Hematopoietic multipotent progenitor cell treated with erythropoietin and hydrocortisone succinate and interleukin-3 and kit ligand, for 17 days (in vitro differentiated cells): ENCODE results near the gene CLEC17A.
A peak's percentile ranks its signal among the peaks of the same experiment; 100 is the strongest.
"Not testable (repeated sequence)": the region's sequence is repeated elsewhere in the genome, so short reads cannot be mapped to it uniquely, and the experiment has no call there.

Experiments used
- DNase-seq: peaks from one replicate; pipeline ENCODE4 v3.0.0-alpha.2; 2015; ENCODE audit warnings: low spot score

The CLEC17A gene

GRCh38 chr19:14559916-14560775 lies 22.7 kb upstream of the CLEC17A start:
- DNase-seq = no peak

GRCh38 chr19:14560776-14561108 lies 22.1 kb upstream of the CLEC17A start:
- DNase-seq = no peak

GRCh38 chr19:14561249-14561648 lies 21.6 kb upstream of the CLEC17A start:
- no peak for DNase-seq

- DNase-seq = no peak
These were observed 21.0 kb upstream of the CLEC17A start for GRCh38 chr19:14561847-14562351.

GRCh38 chr19:14562660-14563589 lies 20.0 kb upstream of the CLEC17A start:
- no peak for DNase-seq

- DNase-seq = no peak
These were observed 19.3 kb upstream of the CLEC17A start for GRCh38 chr19:14563590-14563926.

- DNase-seq = peak; percentile 13
These were observed 18.8 kb upstream of the CLEC17A start for GRCh38 chr19:14563989-14564651.

GRCh38 chr19:14564652-14565297 lies 18.1 kb upstream of the CLEC17A start:
- not testable (repeated sequence) for DNase-seq

GRCh38 chr19:14565298-14565679 lies 17.6 kb upstream of the CLEC17A start:
- no peak for DNase-seq

GRCh38 chr19:14565765-14566711 lies 16.8 kb upstream of the CLEC17A start:
- no peak for DNase-seq

GRCh38 chr19:14566712-14567077 lies 16.2 kb upstream of the CLEC17A start:
- DNase-seq = no peak

GRCh38 chr19:14567079-14567478 lies 15.8 kb upstream of the CLEC17A start:
- no peak for DNase-seq

GRCh38 chr19:14570864-14571527 lies 11.9 kb upstream of the CLEC17A start:
- no peak for DNase-seq

- peak; percentile 94 for DNase-seq
These were observed 11.0 kb upstream of the CLEC17A start, which contains the start of gene NDUFB7 for GRCh38 chr19:14571695-14572490. Gene NDUFB7, minus strand, starts transcription at chr19:14572066. Its CDS starts 66 bp downstream, at chr19:14572000.

GRCh38 chr19:14575428-14575980 lies 7.4 kb upstream of the CLEC17A start:
- no peak for DNase-seq

GRCh38 chr19:14576363-14576762 lies 6.5 kb upstream of the CLEC17A start:
- DNase-seq = no peak

- no peak for DNase-seq
These were observed 5.6 kb upstream of the CLEC17A start for GRCh38 chr19:14577264-14577663.

- DNase-seq = no peak
These were observed 4.9 kb upstream of the CLEC17A start for GRCh38 chr19:14577885-14578427.
